PC-3 (cell line): ENCODE measurements around the gene CPOX. TPM values are rescaled to one million over a fixed set of nuclear protein-coding genes. Genes with fewer than 3 reads are reported as not detected.

Experiments
- ATAC-seq: fragments of 200-7000 bp; cut with Tn5 transposase; 2 replicates; pipeline ENCODE4 v1.9.1; 2020; ENCODE audit warnings: mild to moderate bottlenecking, moderate library complexity
- BruUV-seq: library from RNA; stranded (reverse); fragments of 400-500 nt; replicated peaks from 2 replicates; lab custom pipeline; 2021; lab: Mats Ljungman, UMichigan
- CTCF ChIA-PET: fragments of 300-600 bp; sonication (Branson Sonifier 250); formaldehyde crosslinking; loops from one replicate; lab custom pipeline; 2022; ENCODE audit warnings: antibody characterized with exemption; lab: Charles Lee
- POLR2A ChIA-PET: fragments of 300-600 bp; sonication (Branson Sonifier 250); formaldehyde crosslinking; loops from one replicate; lab custom pipeline; 2022; ENCODE audit warnings: antibody characterized with exemption; ENCODE audit not compliant: unreplicated experiment; lab: Charles Lee
- DNase-seq: peaks from one replicate; pipeline ENCODE4 v3.0.0-alpha.2; 2015
- H2AFZ ChIP-seq: fragments of 300-600 bp; sonication (generic); 2 replicates; pipeline ENCODE4 v1.6.0; 2016; ENCODE audit warnings: antibody characterized with exemption, low read length
- H3F3A ChIP-seq: fragments of 300-600 bp; sonication (generic); one replicate; pipeline ENCODE4 v1.6.0; 2017; ENCODE audit warnings: antibody characterized with exemption, low read length, control low read depth, mild to moderate bottlenecking; ENCODE audit not compliant: unreplicated experiment
- H3K27ac ChIP-seq: fragments of 300-600 bp; sonication (generic); 2 replicates; pipeline ENCODE4 v1.5.1; 2016; ENCODE audit warnings: mild to moderate bottlenecking, low read length
- H3K27me3 ChIP-seq: fragments of 300-600 bp; sonication (generic); 2 replicates; pipeline ENCODE4 v1.6.1; 2016; ENCODE audit warnings: low read length, mixed read lengths
- H3K36me3 ChIP-seq: fragments of 300-600 bp; sonication (generic); 2 replicates; pipeline ENCODE4 v1.6.1; 2016; ENCODE audit warnings: low read depth, mixed run types, low read length, mixed read lengths
- H3K4me1 ChIP-seq: fragments of 300-600 bp; sonication (generic); 2 replicates; pipeline ENCODE4 v1.5.1; 2016; ENCODE audit warnings: low read length; ENCODE audit not compliant: insufficient read depth
- H3K4me2 ChIP-seq: fragments of 300-600 bp; sonication (generic); 2 replicates; pipeline ENCODE4 v1.6.0; 2016; ENCODE audit warnings: low read length
- H3K4me3 ChIP-seq: fragments of 300-600 bp; sonication (generic); 2 replicates; pipeline ENCODE4 v1.5.1; 2016; ENCODE audit warnings: mild to moderate bottlenecking, low read length, mixed read lengths
- H3K79me2 ChIP-seq: fragments of 300-600 bp; sonication (generic); 2 replicates; pipeline ENCODE4 v1.6.1; 2017; ENCODE audit warnings: low read length, mixed read lengths
- H3K9ac ChIP-seq: fragments of 300-600 bp; sonication (generic); 2 replicates; pipeline ENCODE4 v1.6.0; 2016; ENCODE audit warnings: mild to moderate bottlenecking, low read length
- H3K9me2 ChIP-seq: fragments of 300-600 bp; sonication (generic); replicated peaks from 2 replicates; pipeline ENCODE4 v1.6.1; 2016; ENCODE audit warnings: mixed run types, low read length, mixed read lengths
- H3K9me3 ChIP-seq: fragments of 300-600 bp; sonication (generic); 2 replicates; pipeline ENCODE4 v1.6.1; 2016; ENCODE audit warnings: low read length, mixed read lengths
- H4K20me1 ChIP-seq: fragments of 300-600 bp; sonication (generic); 2 replicates; pipeline ENCODE4 v1.6.1; 2016; ENCODE audit warnings: low read length, mixed read lengths
- CTCF ChIP-seq: fragments of 300-600 bp; sonication (generic); conservative IDR thresholded peaks from 2 replicates; pipeline ENCODE4 v1.5.1; 2017; ENCODE audit warnings: antibody characterized with exemption, low read depth, mild to moderate bottlenecking, low read length
- EZH2 ChIP-seq: fragments of 300-600 bp; sonication (generic); IDR thresholded peaks from one replicate; pipeline ENCODE4 v1.6.1; 2017; ENCODE audit warnings: antibody characterized with exemption, mild to moderate bottlenecking, low read length; ENCODE audit not compliant: unreplicated experiment
- EZH2phosphoT487 ChIP-seq: fragments of 300-600 bp; sonication (generic); IDR thresholded peaks from 2 replicates; pipeline ENCODE4 v1.6.1; 2018; ENCODE audit warnings: mild to moderate bottlenecking, antibody characterized with exemption, low read length, borderline replicate concordance
- intact Hi-C: fragments of 100-400 bp; cut with micrococcal nuclease; formaldehyde crosslinking; loops from 2 replicates; pipeline ENCODE4 v1.9.0; 2023
- total RNA-seq: library from RNA; depleted of rRNA; stranded (reverse); fragments of >200 nt; gene quantifications from 2 replicates; pipeline ENCODE4 v1.2.3, GENCODE V29; 2014

The CPOX gene
- total RNA-seq, 1 experiment from 2014 or later: 62.0 TPM

DNA sequence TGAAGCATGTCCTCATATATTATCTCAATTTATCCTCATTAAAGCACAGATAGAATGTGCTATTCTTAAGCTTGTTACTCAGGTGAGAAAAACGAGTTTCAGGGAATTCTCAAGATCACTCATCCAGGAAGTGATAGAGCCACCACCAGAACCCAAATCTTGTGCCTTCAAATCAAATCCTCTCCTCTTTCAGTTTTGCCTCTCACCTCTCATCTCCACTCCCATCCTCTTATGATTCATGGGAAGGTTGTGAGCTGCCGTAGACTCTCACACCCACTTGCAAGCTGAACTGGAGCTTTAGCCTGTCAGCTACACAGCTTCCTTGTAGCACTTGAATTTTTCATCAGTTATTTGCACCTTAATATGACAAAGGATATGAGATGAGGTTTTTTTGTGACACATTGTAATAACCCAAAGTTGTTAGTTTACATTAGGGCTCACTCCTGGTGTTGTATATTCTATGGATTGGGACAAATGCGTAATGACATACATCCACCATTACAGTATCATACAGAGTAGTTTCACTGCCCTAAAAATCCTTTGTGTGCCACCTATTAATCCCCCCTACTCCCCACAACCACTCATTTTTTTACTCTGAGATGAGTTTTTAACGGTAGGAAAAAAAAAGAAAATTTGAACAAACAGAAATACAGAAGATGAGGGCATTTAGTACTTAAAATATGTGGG, 35.9 kb downstream of the CPOX start:
- POLR2A ChIA-PET: no interaction called here

GRCh38 chr3:98556164-98557130, 37.0 kb downstream of the CPOX start:
- no peaks in the 10 kb centered on the region for H3K9me3 ChIP-seq
- no peak overlapping the region for H3K9ac ChIP-seq
- DNase-seq: no peak
- CTCF ChIA-PET: no interaction called here
- no TSS peak for BruUV-seq
- no peaks in the 10 kb centered on the region for H3F3A ChIP-seq
- H3K79me2 ChIP-seq: no peaks in the 10 kb centered on the region
- intact Hi-C loops: no loop called here
- no peak overlapping the region for H2AFZ ChIP-seq
- no peak overlapping the region for H3K4me2 ChIP-seq
- H3K4me3 ChIP-seq: no peak overlapping the region
- no peak for ATAC-seq
- H3K4me1 ChIP-seq: 0 out of 2 replicates have a peak, but pooled peaks cover 5% of the 10 kb centered on the region
- H3K36me3 ChIP-seq: no peaks in the 10 kb centered on the region
- no peaks in the 10 kb centered on the region for H4K20me1 ChIP-seq
- POLR2A ChIA-PET: no interaction called here
- no peak for TF ChIP-seq CTCF
- no peak for TF ChIP-seq EZH2phosphoT487
- no peak for TF ChIP-seq EZH2
- H3K9me2 ChIP-seq: no peaks in the 10 kb centered on the region
- no peak overlapping the region for H3K27ac ChIP-seq
- no peaks in the 10 kb centered on the region for H3K27me3 ChIP-seq

More for the DNA sequence above, 35.9 kb downstream of the CPOX start:
- DNase-seq (no peak), ATAC-seq (no peak)
- Histone ChIP-seq H3K36me3 (no peaks in the 10 kb centered on the region), H3K27ac (no peak overlapping the region), H3K4me3 (no peak overlapping the region), H4K20me1 (no peaks in the 10 kb centered on the region), H3K27me3 (no peaks in the 10 kb centered on the region), H3K4me2 (no peak overlapping the region), H3K79me2 (no peaks in the 10 kb centered on the region), H3K9ac (no peak overlapping the region), H3K9me2 (no peaks in the 10 kb centered on the region), H2AFZ (no peak overlapping the region), H3K4me1 (peaks cover 13% of the 10 kb centered on the region), H3K9me3 (no peaks in the 10 kb centered on the region), H3F3A (no peaks in the 10 kb centered on the region)
- TF ChIP-seq EZH2: no peak
- no peak for TF ChIP-seq CTCF
- no peak for TF ChIP-seq EZH2phosphoT487
- no TSS peak for BruUV-seq
- intact Hi-C loops: no loop called here
- CTCF ChIA-PET: interaction anchor here (0.7 kb wide), 1 partner anchor 16 kb away, joined by 5 read pairs; no protein-coding TSS in a partner anchor
